Stimulated activated CD4-positive, alpha-beta T cell treated with anti-CD3 and anti-CD28 coated beads, Interleukin-12 subunit alpha, Interleukin-12 subunit beta, amount 100 ng/mL, for 48 hours (primary cell): ENCODE results near the gene DGKI.
A peak's percentile ranks its signal among the peaks of the same experiment; 100 is the strongest.

Experiments
- DNase-seq, 3 donors: peaks; one replicate each; pipeline ENCODE4 v3.0.0-alpha.2; 2020; ENCODE audit warnings: low read depth in 2 of 3, low spot score in 1 of 3

Gene DGKI

DNA sequence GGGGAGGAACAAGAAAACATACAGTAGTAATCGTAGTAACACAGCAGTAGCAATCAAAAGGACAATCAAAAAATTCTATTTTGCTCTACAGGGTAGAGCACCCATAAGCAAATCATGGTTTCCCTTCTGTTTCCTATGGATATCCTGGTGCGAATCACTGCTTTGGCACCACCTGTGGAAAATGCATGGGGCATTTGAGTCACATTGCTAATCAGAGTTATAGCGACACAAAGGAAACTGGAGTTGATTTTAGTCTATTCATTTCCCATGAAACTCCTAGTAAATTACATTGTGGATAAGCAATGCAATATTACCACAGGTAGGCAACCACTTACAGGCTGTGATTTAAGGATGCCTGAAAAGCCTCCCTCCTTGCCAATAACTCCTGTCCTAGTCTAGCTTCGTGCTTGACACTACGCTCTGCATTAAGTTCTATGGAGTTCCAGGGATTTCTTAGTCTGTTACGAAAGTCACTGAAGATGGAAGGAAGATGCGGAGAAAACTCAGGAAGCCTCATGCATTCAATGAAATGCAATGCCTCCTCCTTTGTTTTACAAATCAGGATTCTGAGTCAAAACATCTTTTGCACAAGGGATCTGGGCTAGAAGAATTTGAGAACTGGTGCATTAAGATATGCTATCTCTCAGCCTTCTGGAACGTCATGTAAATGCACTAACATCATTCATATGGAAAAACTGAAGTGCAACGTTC, 188.4 kb downstream of the DGKI start:
- no peak for DNase-seq

DNA sequence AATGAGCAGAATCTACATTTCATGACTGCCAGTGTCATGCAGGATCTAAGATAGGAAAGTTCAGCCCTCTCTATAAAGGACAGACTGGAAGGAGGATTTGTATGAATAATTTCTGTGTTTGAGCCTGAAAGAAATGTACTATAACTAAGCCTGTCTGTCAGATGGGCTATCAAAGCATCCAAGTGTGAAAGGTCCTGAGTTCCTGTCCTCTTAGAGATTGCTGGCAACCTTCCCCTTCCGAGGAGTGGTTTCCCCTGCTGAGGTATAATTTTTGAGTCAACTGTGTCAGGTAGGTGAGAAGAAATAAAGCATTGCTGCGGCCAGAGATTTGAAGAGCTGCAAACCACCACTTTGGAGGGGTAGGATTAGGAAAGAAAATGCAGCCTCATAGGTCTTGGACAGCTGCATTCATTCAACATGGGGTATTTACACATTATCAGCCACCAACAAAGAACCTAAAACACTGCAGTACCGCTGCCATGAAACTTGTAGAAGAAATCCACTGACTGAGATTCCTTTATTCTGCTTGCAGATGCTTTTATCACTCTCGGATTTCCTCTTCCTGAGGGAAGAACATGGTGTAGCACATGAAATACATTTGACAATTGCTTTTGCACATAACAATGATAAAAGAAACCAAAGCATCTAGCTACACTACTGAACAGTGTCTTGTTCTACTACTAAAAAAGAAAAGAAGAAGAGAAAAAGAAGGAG, 189.1 kb downstream of the DGKI start:
- DNase-seq, result no peak

- no peak for DNase-seq
Observed at GRCh38 chr7:137656850-137657232, 189.9 kb downstream of the DGKI start.

GRCh38 chr7:137656227-137656849, 190.4 kb downstream of the DGKI start:
- DNase-seq, result peak; percentile 38 to 62 (median 61)

GRCh38 chr7:137655804-137656203, 191.0 kb downstream of the DGKI start:
- no peak for DNase-seq

GRCh38 chr7:137652721-137653120, 194.1 kb downstream of the DGKI start:
- no peak for DNase-seq

GRCh38 chr7:137647905-137648565, 198.7 kb downstream of the DGKI start:
- no peak for DNase-seq

DNA sequence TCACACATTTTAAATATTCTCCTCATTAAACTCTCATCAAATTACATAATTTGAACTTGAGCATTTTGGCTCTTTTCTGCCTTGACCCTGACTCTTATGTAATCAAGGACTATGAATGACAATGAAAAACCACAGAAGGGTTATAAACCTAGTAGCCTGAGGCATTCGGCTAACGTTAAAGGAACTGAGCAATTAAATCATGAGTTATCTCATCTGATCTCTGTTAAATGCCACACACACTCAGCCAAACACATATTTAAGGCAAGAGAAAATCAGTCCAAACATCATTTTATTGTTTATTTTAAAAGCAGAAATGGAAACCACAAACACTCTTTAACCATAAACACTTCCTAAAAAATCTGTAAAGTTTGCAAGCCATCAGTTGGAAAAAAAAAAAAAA, 204.3 kb downstream of the DGKI start:
- DNase-seq, result no peak

GRCh38 chr7:137642031-137642430, 204.7 kb downstream of the DGKI start:
- no peak for DNase-seq

DNA sequence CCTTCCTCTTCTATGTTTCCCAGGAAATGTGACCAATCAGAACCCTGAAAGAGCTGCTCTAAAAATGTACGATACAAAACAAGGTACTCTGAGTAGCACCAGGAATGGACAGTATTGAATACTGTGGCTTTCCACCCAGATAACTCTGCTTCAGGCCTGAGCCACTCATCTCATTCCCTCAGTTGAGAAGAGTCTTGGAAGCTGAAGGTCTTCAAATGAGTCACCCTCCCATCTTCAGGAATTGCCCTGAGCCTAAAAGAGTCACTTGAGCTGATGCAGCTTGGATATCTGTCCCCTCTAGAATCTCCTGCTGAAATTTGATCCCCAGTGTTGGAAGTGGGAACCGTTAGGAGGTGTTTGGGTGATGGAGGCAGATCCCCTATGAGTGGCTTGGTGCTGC, 210.4 kb downstream of the DGKI start:
- DNase-seq, result no peak

GRCh38 chr7:137635874-137636273, 210.9 kb downstream of the DGKI start:
- DNase-seq, result no peak

DNA sequence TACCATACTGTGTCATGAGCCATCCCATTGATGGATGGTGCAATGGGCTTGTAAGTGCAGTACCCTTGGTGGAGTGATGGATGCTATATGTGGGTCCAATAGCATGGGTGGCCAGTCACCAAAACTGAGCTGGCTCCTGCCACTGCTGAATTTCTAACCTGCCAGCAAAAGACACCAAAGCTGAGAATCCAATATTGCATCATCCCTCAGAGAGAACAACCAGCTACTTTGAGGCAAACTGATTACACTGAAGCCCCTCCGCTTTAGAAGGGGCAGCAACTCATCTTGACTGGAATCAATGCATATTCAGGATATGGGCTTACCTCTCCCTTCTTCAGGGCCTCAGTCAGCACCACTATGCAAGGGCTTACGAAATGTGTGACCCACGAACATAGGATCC, 211.6 kb downstream of the DGKI start:
- no peak for DNase-seq

DNA sequence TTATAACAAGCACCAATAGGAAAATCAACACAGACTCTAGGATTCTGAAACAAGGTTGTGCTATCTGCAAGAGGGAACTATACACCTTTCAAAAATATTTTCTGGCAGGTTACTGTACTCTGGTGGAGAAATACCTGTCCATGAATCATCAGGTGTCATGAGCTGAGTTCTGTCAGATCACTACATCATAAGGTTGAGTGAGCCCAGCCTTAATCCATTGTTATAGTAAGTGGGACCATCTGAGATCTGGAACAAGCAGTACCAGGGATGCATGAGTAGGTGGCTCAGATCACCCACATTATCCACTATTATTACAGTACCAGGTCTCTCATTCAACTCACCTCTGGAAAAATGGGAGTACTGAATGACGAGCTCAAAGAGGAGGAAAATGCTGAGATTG, 212.4 kb downstream of the DGKI start:
- DNase-seq, result no peak

DNA sequence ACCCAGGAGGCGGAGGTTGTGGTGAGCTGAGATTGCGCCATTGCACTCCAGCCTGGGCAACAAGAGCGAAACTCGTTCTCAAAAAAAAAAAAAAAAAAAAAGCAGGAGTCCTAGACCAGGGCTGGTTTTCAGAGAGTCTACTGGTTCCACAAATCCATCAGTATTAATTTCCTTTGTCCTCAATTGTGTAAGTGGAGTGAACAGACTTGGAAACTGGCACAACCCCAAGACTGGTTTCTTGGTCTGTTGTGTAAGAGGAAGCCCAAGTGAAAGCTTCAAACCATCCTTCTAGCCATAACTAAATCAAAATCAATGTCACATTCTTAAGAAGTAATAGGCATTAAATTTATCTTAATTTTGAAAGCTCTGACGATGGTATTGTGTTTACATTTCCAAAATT, 213.6 kb downstream of the DGKI start:
- DNase-seq, result no peak

GRCh38 chr7:137628216-137628615, 218.6 kb downstream of the DGKI start:
- DNase-seq, result no peak

- DNase-seq, result peak; percentile 12 to 44 (median 20)
Observed at GRCh38 chr7:137626469-137627067, 220.2 kb downstream of the DGKI start.

DNA sequence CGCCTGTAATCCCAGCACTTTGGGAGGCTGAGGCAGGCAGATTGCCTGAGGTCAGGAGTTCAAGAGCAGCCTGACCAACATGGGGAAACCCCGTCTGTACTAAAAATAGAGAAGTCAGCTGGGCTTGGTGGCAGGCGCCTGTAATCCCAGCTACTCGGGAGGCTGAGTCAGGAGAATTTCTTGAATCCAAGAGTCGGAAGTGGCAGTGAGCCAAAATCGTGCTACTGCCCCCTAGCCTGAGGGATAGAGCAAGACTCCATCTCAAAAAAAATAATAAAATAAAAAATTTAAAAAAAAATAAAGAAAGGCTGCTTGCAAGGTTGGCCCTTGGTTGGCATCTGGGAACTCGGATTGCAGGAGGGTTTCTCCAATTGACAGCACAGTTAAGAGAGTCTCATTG, 221.6 kb downstream of the DGKI start:
- no peak for DNase-seq

GRCh38 chr7:137619181-137619580, 227.6 kb downstream of the DGKI start:
- no peak for DNase-seq

- DNase-seq, result no peak
Observed at GRCh38 chr7:137618748-137619147, 228.0 kb downstream of the DGKI start.

GRCh38 chr7:137613006-137613525, 233.7 kb downstream of the DGKI start:
- DNase-seq, result no peak

DNA sequence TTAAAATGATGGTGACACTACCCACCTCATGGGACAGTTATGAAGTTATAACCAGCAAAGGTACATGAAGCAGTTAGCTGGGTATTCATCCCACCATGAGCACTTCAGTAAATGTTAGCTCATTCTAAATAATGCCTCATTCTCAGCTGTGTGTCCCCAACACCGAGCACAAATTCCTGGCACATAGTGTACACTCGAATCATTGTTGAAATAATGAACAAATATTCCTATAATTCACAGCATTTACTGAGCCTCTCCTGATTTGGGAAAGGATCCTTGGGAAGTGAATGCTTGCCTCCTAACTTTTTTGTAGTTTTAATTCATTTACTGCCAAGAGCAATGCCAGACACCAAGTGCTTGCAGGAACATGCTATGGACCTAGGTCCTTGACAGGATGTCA, 235.2 kb downstream of the DGKI start:
- DNase-seq, result no peak
